Non-pigmented ciliary epithelial cell (primary cell): ENCODE data around the gene NUP50.

ENCODE experiments used
- DNase-seq: peaks from one replicate; pipeline ENCODE4 v3.0.0-alpha.2; 2010; ENCODE audit warnings: low read depth

Gene NUP50

DNA sequence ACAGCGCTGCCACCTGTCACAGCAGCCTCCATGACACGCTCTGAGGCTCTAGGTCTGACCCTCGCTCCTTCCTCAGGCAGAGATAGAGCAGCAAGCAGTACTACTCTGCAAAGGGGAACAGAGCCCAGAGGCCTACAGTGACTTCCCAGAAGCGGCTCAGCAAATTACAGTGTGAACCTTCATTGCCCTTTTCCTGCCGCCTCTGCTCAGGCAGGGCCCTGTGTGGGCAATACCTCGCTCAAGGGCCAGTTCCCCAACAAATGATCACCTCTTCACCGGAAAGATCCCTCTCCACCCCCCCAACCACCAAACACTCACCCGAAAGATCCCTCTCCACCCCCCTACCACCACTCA, 64.7 kb downstream of the NUP50 start:
- DNase-seq, result no peak

- no peak for DNase-seq
Measured at GRCh38 chr22:45229181-45229580, 65.5 kb downstream of the NUP50 start.

- DNase-seq, result no peak
Measured at GRCh38 chr22:45230026-45230721, 66.4 kb downstream of the NUP50 start.

DNA sequence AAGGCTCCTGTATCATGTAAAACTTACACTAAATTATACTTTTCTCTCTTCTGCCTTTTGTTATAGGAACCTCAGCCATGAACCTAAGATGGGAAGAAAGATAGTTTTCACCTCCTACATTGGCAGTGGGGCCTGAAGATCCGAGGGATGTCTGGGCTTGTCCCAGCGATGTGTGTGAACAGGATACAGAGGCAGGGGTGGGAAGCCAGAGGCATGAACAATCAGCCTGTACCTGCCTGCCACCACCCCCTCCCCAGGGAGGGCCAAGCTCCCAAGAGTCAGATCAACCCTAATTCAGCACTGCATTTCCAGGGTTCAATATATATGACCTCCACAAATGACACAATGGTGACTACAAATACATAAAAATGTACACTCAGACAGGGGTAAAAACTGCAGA, 67.6 kb downstream of the NUP50 start:
- DNase-seq, result no peak

GRCh38 chr22:45233386-45233785, 69.7 kb downstream of the NUP50 start:
- DNase-seq, result no peak

DNA sequence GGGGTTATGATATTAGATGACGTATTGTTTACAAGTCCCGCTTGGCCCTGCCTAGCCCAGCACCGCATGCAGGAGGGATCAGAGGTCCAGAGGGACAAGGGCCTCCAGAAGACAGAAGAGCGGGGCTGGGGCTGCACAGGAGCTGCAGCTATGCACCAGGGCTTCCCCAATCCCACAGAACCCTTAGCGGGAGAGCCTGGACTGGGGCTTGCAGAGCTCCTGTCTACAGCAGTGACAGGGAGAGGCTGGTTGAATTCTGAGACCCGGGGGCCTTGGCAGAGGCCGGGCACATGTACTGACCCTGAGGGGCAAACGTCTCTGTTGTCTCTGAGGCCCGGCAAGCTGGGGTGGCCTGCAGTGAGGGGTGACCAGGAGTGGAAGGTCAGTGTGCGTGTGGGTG, 70.1 kb downstream of the NUP50 start:
- DNase-seq, result no peak

DNA sequence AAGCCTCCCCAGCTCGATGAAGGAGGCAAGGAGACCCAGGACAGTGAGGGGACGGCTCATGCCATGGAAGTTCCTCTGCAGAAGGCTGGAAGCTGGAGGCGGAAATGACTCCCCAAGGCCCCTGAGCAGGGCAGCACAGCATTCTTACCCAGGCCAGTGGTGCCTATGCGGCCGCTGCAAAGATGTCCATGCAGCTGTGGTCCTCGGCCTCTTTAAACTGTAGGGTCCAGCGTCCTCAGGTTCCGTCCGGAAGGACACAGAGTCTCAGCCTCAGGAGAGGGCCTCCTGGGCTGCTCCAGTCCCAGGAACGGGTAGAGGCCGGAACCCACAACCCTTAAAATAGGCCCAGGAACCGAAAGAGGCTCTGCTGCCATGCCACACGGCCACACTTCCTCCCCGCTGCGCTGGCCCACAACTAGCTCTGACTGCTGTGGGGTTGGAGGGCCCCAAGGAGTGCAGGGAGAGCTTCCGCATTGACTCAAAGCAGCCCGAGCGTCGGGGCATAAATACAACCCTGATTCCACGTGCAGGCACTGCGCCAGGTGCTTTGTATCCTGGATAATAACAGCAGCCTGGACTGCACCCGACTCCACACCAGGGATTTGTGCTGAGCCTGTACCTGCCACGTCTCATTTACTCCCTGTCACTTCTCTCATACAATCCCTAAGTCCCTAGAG, 71.5 kb downstream of the NUP50 start:
- DNase-seq, result no peak

DNA sequence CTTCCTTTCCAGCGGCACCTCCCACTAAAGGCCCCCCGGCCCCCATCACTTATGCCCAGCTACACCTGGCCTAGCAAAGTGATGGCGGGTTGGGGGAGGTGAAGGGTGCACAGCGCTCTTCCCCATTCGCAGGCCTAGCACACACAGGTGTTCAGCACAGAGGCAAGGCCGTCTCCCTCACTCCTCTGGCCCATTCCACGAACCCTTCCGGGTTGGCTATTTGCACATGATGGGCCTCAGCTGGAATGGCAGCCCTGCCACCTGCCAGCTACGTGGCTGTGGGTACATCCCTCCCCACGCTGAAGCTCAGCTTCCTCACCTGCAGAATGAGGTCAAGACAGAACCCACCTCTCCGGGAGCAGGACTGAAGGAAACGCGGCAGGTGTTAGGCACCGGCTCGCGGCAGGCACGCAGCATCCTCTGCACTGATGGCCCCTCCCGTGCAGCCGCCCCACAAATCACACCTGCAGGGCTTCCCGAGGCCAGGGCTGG, 72.2 kb downstream of the NUP50 start:
- no peak for DNase-seq

DNA sequence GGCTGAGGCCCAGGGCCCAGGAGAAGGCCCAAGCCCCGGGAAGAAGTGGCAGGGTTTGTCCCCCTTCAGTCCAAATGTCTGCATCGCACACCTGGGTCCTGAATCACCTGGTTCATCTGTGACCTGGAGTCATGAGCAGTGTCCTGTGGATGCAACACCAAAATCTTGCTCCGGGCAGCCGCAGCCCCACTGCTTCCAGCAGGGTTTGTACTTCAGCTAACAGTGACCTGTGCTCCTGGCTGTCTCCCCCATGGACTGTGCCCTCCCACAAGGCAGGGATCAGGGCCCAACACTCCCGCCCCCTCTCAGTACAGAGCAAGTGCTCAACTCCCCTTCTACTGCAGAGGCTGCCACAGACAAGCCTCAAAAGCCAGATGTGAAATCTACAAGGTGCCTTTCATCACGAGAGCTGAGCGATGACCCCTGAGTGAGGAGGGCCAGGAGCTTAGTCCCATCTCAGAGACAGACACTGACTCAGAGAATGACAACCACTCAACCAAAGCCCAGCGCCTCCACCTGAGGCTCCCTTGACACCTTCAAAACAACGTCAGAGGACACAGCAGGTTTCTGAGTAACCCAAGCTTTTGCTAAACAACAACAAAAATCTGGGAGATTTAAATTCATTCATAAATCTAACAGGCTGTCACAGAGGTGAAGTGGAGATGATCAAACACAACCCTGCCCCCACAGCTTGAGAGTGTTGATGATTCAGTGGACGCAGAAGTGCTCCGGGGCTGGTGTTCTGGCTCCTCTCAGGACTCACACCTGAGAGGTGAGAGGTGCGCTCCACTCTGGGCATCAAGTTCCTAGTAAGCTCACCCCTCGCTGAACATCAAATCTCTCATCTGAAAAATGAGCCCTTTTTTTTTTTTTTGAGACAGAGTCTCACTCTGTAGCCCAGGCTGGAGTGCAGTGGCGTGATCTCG, 73.6 kb downstream of the NUP50 start:
- DNase-seq, result no peak
